COLO668 (cell line): ENCODE data around the gene RETN.

ENCODE experiments used
- DNase-seq: peaks from one replicate; lab custom pipeline; 2025; ENCODE audit not compliant: unreplicated experiment; lab: John Stamatoyannopoulos, UW

The RETN gene

DNA sequence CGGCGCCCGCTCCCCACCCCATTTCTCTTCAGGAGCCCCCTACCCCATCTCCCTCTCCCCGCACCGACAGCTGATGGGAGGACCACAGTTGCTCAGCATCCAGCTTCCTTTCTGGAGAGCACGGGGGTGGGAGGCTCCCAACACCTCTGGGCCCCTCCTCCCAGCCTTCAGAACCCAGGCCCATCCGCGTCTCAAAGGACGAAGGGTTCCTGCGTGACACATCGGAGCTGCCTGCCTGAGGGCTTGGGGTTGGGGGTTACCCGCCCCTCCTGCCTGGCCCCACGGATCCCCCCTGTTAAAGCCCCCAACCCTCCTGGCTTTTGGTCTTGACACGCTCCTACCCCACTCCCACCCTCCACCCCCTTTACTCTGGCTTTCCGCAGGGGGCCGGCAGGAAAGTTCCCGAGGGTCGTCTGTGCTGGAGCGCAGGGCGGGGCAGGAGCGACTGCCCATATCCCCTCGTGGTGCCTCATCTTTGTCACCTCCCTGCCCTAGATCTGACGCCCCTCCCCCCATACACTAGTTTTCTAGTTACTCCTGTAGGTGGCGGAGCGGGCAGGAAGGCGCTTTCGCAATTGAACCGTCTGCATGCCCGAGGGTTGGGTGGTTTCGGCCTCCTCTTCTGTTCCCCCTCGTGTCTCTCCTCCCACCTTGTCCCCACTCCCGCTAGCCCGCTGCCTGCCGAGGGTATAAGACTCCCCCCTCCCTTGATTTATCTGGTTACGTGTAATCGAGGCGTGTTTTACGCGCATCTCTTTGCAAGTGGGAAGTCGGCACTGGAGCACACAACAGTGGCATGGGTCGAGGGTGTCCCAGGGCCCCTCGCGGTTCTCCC is 12.7 kb downstream of the RETN start:
- DNase-seq: peak; percentile 54

DNA sequence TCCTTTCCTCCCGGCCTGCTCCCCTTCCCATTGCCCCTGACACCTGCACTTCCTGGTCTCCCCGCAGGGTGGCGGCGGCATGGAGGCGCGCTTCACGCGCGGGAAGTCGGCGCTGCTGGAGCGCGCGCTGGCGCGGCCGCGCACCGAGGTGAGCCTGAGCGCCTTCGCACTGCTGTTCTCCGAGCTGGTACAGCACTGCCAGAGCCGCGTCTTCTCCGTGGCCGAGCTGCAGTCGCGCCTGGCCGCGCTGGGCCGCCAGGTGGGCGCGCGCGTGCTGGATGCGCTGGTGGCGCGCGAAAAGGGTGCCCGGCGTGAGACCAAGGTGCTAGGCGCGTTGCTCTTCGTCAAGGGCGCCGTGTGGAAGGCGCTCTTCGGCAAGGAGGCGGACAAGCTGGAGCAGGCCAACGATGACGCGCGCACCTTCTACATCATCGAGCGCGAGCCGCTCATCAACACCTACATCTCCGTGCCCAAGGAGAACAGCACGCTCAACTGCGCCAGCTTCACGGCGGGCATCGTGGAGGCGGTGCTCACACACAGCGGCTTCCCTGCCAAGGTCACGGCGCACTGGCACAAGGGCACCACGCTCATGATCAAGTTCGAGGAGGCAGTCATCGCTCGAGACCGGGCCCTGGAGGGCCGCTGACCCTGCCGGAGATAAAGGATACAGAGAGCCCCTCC is 13.5 kb downstream of the RETN start:
- no peak for DNase-seq

DNA sequence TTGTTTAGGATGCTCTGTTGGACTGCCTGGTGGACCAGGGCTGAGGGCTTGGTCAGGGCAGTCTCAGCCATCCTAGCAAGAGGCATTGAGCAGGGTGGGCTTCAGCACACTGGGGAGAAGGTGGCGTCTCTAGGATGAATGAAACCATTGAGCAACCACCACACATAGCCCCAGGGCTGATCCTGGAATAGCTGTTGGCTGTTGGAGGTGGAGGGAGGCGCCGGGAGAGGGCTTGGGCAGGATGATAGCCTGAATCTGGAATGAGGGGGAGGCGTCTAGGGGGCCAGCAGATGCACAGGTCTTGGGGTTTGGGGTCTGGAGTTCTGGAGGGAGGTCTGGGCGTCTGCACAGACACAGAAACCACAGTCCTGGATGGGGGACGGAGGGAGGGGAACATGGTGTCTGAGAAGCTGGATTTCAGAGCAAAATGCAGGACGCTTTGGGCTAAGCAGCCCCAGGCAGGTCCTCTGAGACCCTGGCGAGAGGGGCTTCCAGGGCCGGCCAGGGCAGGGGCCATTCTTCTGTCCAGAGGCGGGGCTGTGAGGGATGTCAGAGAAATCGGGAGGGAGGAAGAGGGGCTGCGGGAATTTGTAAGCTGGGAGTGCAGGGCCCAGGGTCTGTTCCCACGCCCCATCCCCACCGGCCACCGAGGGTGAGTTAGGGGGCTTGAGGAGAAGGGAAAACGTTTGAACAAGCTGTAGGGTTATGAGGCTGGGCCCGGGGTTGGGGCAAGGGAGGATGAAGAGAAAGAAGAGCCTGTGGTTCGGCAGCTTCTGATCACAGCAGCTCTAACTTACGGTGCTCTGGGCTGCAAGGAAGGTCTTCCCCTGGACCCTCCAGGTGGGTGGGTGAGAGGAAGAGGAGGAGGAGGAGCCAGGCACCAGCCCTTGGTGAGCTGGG is 16.9 kb downstream of the RETN start:
- DNase-seq: no peak

DNA sequence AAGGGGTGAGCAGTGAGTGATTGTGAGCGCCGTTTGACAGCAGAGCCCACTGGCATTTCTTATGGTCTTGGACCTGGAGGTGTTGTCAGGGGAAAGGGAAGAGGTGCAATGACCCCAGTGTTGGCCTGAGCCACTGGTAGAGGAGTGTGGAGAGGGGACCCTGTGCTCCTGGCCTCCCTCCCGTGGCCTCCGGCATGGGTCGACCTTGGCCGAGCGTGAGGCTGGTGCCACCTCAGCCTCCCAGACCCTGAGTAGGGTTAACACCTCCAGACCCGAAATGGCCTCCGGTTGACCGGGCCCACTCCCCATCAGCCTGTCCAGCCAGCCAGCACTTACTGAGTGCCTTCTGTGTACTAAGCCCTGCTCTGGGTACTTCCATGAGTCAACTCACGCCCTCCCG is 18.3 kb downstream of the RETN start:
- no peak for DNase-seq

DNA sequence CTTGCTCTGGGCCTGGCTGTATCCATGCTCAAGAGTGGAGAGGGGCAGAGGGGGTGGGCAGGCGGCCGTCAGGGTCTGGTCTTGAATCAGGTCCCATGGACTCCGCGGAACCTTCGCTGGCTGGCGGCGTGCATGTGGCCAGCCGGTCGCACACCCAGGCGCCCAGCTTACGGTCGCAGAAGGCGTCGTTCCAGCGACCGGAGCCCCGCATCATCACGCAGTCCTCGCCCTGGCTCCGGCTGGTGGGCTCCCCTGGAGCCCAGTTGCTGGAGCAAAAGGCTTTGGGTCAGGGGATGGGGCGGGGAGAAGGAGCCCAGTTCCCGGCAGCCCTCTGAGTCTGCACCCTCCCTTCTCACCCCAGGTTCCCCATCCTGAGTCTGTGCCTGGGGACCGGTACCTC is 20.3 kb downstream of the RETN start:
- no peak for DNase-seq

DNA sequence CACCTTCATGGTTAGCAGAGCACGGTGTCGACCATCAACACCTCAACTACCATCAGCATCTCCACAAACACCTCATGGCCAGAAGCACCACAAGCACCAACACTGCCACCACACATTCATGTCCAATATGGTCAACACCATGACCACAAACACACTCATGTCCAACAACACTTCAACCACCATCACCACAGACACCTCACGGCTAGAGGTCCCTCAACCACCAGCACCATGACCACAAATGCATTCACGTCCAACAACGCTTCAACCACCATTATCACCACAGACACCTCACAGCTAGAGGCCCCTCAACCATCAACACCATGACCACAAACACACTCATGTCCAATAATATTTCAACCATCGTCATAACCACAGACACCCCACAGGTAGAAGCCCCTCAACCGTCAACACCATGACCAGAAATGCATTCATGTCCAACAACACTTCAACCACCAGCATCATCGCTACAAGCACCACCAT is 22.0 kb downstream of the RETN start:
- no peak for DNase-seq

DNA sequence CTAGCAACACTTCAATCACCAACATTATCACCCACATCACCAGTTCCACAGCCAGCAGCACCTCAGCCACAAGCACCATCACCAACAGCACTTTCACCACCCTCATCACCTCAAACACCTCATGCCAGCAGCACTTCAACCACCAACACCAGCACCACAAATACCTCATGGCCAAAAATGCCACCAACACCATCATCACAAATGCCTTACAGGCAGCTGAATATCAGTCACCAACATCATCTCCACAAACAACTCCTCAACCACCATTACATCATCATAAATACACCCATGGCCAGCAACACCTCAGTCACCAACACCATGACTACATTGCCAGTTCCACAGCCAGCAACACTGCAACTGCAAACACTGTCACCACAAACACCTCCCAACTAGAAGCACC is 22.6 kb downstream of the RETN start:
- DNase-seq: no peak

DNA sequence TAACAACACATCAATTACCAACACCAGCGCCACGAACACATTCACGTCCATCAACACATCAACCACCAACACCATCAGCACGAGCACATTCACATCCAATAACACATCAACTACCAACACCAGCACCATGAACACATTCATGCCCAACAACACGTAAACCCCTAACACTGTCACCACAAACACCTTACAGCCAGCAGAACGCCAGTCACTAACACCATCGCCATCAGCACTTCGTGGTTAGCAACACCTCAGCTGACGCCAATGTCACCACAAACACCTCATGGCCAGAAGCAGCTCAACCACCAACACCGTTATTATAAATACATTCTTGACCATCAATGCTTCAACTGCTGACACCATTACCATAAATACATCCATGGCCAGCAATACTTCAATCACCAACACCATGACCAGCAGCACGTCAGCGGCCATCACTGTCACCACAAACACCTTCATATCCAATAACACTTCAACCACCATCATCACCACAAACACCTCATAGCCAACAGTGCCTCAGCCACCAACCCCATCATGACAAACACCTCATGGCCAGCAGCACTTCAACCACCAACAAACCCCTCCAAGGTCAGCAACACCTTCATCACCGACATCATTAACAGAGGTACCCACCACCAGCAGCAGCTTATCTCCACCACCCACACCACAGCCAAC is 23.7 kb downstream of the RETN start:
- no peak for DNase-seq

DNA sequence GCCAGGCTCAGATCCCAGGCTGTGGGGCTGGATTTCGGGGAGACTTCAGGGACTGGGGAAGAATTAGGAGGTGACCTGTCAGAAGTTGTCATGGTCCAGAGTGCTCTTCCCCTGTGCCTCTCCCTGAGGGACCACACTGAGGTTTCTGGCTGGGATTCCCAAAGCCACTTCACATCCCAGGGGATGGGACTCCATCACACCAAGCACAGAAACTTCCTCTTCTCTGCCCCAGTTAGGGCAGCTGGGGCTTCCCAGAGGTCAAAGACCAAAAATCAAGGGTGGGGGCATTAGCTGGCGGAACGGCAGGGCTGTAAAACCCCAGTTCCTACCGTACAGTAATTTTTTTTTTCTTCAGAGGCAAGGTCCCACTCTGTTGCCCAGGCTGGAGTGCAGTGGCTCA is 25.6 kb downstream of the RETN start:
- no peak for DNase-seq

DNA sequence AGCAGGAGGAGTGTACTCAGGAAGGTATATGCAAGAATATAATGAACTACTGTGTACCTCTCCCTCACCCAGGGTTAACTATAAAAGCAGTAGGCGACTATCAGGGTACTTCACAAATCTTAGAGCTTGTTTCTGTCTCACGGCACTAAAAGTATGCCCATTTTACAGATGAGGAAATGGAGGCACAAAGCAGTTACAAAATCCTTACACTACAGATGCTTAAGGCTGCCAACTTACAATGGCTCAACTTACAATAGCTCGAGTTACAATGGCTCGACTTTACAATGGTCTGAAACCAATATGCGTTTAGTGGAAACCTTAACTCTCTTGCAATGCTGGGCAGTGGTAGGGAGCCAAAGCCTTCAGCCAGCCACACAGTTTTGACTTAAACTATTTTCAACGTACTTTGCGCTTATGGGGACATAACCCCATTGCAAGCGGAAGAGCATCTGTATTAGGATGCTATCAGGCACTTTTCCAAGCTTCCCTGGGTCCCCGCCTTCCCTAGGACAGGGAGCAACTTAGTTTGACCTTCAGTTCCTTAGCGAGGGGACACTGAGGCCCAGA is 29.0 kb downstream of the RETN start:
- no peak for DNase-seq

DNA sequence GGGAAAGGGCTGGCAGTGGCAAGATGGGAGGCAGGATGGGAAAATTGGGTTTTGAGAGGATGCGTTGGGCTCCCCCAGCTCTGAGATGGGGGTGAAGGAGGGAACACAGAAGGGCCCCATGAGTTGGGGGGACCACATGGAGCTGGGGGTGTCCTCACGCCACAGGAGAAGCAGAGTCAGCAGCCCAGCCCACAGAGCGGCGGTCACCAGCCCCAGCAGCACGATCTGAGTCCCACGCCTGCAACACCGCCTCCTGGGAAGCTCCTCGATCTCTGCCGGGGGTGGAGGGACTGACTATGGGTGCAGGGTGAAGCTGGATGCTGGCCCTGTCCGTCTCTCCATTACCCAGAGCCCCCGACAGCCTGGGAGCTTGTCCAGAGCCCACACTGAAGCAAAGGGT is 29.7 kb downstream of the RETN start:
- no peak for DNase-seq

DNA sequence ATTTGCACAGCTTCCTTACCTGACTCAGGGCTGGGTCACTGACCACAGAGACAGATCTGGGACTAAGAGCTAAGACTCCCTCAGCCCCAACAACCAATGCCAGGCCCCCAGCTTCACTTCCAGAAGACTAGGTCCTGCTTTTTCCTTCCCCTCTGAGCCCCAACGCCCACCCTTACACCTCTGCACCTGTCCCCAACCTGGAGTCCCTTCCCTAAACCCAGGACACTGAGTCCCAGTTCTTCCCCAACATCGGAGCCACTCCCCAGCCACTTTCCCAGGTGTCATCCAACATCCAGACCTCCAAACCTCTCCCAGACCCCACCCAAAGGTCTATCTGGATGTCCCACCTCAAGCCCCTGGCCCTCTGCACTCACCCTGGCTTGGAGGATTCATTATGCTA is 30.2 kb downstream of the RETN start:
- DNase-seq: no peak

DNA sequence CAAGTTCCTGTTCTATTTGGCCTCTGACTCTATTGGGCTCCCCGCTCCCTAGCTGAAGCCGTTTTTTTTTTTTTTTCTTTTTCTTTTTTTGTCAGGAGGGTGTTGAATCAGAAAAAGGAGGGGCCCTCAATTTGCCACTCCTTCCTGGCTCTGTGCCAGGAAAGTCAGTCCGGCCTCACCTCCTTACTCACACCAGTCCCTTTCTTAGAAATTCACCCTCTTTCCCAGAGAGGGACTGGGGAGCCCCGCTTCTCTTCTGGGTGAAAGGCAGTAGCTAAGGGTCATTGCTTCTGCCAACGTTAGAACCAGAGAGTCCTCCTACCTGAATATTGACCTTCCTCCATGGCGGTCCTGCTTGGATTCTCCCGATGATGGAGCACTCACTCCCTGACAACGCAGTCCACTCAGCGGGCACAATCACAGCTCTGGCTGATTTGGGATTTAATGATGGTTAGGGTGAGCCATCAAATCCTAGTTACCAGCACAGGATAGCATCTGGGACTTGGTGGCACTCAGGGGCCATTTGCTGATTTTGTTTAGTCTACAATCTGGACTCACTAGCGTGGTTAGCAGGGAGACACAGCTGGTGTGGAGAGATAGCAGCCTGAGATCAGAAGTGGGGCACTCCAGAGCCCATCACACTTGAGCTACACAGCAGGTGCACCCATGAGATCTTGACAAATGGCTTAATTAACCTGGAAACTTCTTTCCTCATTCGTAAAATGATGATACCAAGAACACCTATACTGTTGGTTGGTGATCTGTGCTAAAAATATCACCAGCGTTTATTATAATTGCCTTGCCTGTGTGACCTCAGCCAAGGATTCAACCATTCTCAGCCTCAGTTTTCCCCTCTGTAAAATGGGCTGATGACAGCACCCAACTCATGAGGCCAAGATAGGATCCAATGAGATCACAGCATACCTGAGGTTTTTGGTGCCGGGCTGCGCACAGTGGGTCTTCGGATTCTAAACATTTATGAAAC is 30.9 kb downstream of the RETN start:
- DNase-seq: no peak

DNA sequence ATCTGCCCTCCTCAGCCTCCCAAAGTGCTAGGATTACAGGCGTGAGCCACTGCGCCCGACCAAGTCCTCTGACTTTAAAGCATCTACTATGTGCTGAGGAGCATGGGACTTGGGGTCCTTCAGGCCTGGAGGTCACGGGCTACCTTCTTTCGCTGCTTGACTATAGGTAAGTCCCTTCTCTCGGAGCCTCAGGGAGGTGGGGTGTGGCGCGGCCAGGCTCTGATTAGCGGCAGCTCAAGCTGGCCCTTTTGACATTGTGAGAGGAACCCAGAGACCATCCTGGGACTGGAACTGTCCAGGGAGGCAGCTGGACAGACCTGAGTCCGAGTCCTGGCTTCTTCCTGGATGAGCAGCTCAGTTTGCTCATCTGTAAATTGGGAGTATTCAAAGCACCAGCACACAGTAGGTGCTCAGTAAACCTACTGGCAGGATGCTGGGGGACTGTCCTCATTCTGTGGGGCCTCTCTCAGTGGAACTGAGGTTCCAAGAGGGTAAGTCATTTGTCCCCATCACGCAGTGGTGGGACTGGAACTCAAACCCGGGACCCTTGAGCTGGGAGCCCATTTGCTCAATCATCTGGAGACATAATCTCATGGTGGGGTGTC is 32.3 kb downstream of the RETN start:
- DNase-seq: no peak

DNA sequence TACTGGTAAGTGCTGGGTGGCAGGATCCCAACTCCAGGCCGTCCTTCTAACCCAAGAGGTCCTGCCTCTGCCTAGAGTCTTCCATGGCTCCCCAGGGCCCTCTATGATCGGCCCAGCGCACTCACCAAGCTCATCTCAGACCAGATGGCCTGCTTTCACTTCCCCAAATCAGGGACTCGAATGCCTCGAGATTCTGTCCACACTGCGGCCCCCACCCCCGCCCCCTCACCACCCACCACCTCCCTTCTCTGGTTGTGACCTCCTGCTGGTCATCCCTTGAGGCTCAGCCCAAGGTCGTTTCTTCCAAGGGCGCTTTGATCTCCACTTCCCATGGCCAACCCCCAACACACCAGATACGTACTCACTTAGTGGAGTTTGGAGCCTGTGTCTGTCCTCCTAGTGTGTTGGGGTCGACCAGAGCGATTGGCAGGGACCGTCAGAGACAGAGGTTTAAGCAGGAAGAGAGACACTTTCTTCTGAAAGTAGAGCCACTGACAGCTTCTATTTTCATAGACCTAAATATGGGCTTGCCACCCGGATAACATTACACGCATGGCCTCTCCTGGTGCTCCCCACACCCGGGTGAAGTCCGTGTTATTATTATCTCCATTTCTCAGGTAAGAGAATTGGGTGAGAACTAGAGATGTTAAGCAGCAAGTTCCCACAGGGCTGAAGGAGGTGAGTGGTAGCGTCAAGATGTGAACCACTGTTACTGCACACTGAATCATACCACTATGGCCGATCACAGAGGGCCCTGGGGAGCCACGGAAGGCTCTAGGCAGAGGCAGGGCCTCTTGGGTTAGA is 33.0 kb downstream of the RETN start, which contains the start of gene FCER2:
Gene FCER2, minus strand, starts transcription at position 478 of the 804 bp plus-strand sequence. CDS start 2,371 bp downstream, outside the sequence.
- no peak for DNase-seq

DNA sequence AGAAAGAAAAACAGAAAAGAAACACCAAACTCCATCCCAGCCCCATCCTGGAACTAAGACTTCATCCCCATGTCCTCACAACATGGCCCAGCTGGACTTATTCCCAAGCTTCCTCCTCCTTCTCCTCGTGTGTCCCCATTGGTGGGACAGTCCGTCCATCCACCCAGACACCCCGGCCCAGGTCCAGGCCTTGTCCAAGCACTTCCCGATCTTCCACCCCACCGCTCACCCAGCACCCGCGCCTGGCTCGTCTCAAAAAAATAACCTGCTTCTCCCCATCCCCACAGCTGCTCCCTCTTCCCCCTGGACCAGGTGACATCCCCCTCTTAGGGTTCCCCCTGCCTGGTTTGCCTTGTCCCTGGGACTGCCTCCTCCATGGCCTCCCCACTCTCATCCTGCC is 34.5 kb downstream of the RETN start:
- no peak for DNase-seq

DNA sequence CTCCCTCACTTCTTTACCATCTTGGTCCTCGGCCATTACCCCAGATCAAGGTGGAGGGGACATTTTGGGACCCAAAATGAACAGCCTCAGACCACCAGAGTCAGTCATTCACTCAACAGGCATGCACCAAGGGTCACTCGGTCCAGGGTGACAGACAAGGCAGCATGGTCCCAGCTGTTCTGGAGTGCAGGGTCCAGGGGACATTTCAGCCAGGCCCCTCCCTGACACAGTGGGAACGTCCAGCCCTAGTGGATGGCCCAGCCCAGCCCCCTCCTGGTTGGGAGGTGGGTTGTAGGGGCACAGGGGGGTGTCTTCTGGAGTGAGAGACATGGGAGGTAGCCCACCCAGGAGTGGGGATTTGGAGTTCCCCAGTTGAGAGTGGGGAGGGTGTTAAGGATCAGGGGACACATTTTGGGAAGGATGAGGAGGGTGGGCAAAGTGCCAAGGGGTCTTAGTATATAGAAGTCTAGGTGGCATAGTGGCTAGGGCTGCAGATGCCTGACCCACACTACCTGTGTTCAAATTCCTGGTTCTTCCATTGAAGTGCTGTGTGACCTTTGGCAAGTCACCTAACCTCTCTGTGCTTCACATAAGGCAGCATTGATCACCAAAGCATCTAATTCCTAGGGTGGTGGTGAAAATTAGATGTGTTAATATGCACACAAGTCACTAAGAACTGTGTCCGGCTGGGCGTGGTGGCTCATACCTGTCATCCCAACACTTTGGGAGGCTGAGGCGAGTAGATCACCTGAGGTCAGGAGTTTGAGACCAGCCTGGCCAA is 35.6 kb downstream of the RETN start:
- no peak for DNase-seq
